Gastroesophageal sphincter (tissue), 4 donors: ENCODE data around the gene PTCH2. TPM values are rescaled to one million over a fixed set of nuclear protein-coding genes. Genes with fewer than 3 reads are reported as not detected.

Source experiments
- ATAC-seq: fragments of 150-250 bp; one replicate; pipeline ENCODE4 v1.9.1; 2016; ENCODE audit warnings: mild to moderate bottlenecking, moderate library complexity
- H3K27ac ChIP-seq, 4 donors: fragments of 200-600 bp; sonication (generic) in 3 of 4; 1 replicate in 3 of 4; 2 replicates in 1 of 4; pipeline ENCODE4 v1.5.1; 2016 to 2019
- H3K27me3 ChIP-seq: fragments of 200-600 bp; sonication (generic); one replicate; pipeline ENCODE4 v1.5.1; 2019
- H3K36me3 ChIP-seq, 2 donors: fragments of 200-600 bp; sonication (generic); one replicate each; pipeline ENCODE4 v1.5.1; 2019; ENCODE audit warnings: control low read depth in 1 of 2
- H3K4me1 ChIP-seq, 3 donors: fragments of 200-600 bp; sonication (generic); 1 replicate in 2 of 3; 2 replicates in 1 of 3; pipeline ENCODE4 v1.5.1; 2016 to 2019; ENCODE audit warnings: control low read depth in 2 of 3
- H3K4me3 ChIP-seq, 2 donors: fragments of 200-600 bp; sonication (generic); one replicate each; pipeline ENCODE4 v1.5.1; 2019; ENCODE audit warnings: mild to moderate bottlenecking in 1 of 2, moderate library complexity in 1 of 2
- H3K9me3 ChIP-seq, 3 donors: fragments of 200-600 bp; sonication (generic); one replicate each; pipeline ENCODE4 v1.5.1; 2017 to 2019; ENCODE audit warnings: control low read depth in 2 of 3
- CTCF ChIP-seq, 4 experiments: fragments of 200-600 bp in 2 of 4; fragments of 450-650 bp in 2 of 4; sonication (generic) in 1 of 4; IDR thresholded peaks; one replicate each; pipeline ENCODE4 v1.5.1; 2017 to 2019; ENCODE audit warnings: antibody characterized with exemption in 4 of 4, mild to moderate bottlenecking in 2 of 4, moderate library complexity in 2 of 4
- EP300 ChIP-seq: sonication (generic); formaldehyde crosslinking; IDR thresholded peaks from one replicate; pipeline ENCODE4 v1.6.1; 2017; ENCODE audit warnings: antibody characterized with exemption, mild to moderate bottlenecking
- POLR2A ChIP-seq, 2 donors: fragments of 450-650 bp; IDR thresholded peaks; one replicate each; pipeline ENCODE4 v1.6.1; 2017; ENCODE audit warnings: antibody characterized with exemption in 2 of 2, mild to moderate bottlenecking in 2 of 2, moderate library complexity in 1 of 2
- POLR2AphosphoS5 ChIP-seq: sonication (generic); formaldehyde crosslinking; IDR thresholded peaks from one replicate; pipeline ENCODE4 v1.6.1; 2017; ENCODE audit warnings: antibody characterized with exemption
- WGBS, 2 donors: methylation state at CpG; one replicate each; pipeline ENCODE4 v1.1.5; 2018; ENCODE audit warnings: low coverage in 1 of 2; 5-methylcytosine and 5-hydroxymethylcytosine counted together
- total RNA-seq, 4 donors: library from RNA; depleted of rRNA; stranded (reverse); fragments of >200 nt; gene quantifications; one replicate each; pipeline ENCODE4 v1.1.0, GENCODE V29; 2016

Gene PTCH2
- total RNA-seq, 4 donors from 2014 or later: 0.54 to 1.9 (median 1.1) TPM

DNA sequence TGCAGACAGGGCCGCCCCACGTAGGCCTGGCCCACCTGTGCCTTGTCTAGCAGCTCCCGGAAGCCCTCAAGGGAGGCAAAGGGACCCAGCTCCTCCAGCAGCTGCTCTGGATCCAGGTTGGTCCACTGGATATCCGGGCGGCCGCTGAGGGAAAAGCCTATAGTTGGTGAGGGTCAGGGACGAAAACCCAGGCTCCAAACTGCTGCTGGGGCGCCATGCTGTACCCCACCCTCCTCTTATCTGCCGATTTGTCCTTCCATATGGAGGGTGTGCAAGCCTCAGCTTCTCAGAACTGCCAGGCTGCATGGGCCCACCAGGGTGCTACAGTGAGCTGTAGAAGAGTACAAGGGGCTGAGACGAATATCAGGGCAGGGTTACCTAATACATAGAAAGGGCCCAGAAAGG, 12.2 kb downstream of the PTCH2 start:
- H3K4me3 ChIP-seq: no peak overlapping the region
- H3K36me3 ChIP-seq: peaks cover 0 to 25% of the 10 kb centered on the region in 2 donors
- no peak for ATAC-seq
- H3K27ac ChIP-seq: no peak overlapping the region
- H3K27me3 ChIP-seq: no peaks in the 10 kb centered on the region
- TF ChIP-seq POLR2A (IDR thresholded peaks at IDR 0.05) (no peak), CTCF (IDR thresholded peaks at IDR 0.05) (no peak), POLR2AphosphoS5 (no peak), EP300 (no peak)
- H3K4me1 ChIP-seq: peaks cover 0 to 9% (median 0%) of the 10 kb centered on the region in 3 donors
- no peaks in the 10 kb centered on the region for H3K9me3 ChIP-seq
- WGBS, 2 donors: 60 to 100% methylated on average over 1 to 2 of the region's 10 CpGs

- Histone ChIP-seq H3K4me3 (no peak overlapping the region), H3K27ac (no peak overlapping the region), H3K9me3 (no peaks in the 10 kb centered on the region), H3K27me3 (no peaks in the 10 kb centered on the region), H3K4me1 (peaks cover 0 to 4% (median 0%) of the 10 kb centered on the region in 3 donors), H3K36me3 (peaks cover 0 to 28% of the 10 kb centered on the region in 2 donors)
- no peak for ATAC-seq
- 74 to 100% methylated on average over 2 to 3 of the region's 12 CpGs for WGBS, 2 donors
- no peak for TF ChIP-seq CTCF (IDR thresholded peaks at IDR 0.05)
- no peak for TF ChIP-seq POLR2A (IDR thresholded peaks at IDR 0.05)
- TF ChIP-seq EP300: no peak
- no peak for TF ChIP-seq POLR2AphosphoS5
Measured at GRCh38 chr1:44829506-44830384, 13.3 kb downstream of the PTCH2 start.

DNA sequence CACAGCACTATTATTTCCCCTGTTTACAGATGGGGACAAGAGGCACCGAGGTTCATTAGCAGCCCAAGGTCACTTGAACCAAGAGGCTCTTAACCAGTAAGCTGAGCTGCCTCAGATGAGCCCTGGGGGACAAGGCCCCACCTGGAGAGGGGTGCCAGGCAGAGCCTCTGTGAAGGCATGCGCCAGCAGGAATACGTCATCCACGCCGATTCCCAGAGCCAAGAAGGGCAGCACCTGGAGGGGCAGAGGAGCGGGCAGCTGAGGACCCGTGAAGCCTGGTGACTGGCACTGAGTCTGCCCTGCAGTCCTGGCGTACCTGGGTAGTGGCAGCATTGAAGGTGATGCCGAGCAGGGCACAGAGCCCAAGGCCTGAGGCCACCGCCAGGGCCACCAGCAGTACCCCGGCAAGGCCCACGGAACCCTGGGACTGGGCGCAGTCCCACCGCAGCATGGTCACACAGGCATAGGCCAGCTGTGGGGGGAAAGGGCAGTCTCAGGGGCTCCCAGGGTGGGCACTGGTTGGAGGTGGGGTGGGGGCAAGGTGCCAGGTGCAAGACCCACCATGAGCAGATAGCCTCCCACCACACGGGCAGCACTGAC, 14.1 kb downstream of the PTCH2 start:
- TF ChIP-seq POLR2A (IDR thresholded peaks at IDR 0.05) (no peak), CTCF (IDR thresholded peaks at IDR 0.05) (no peak), POLR2AphosphoS5 (no peak), EP300 (no peak)
- Histone ChIP-seq H3K27ac (no peak overlapping the region), H3K36me3 (peaks cover 0 to 28% of the 10 kb centered on the region in 2 donors), H3K27me3 (no peaks in the 10 kb centered on the region), H3K9me3 (no peaks in the 10 kb centered on the region), H3K4me1 (peaks cover 0 to 4% (median 0%) of the 10 kb centered on the region in 3 donors), H3K4me3 (no peak overlapping the region)
- no peak for ATAC-seq
- WGBS, 2 donors: 83 to 87% methylated on average over 1 to 13 of the region's 15 CpGs

- Histone ChIP-seq H3K4me3 (no peak overlapping the region), H3K9me3 (no peaks in the 10 kb centered on the region), H3K27me3 (no peaks in the 10 kb centered on the region), H3K27ac (no peak overlapping the region), H3K4me1 (peaks cover 0 to 4% (median 0%) of the 10 kb centered on the region in 3 donors), H3K36me3 (peaks cover 0 to 28% of the 10 kb centered on the region in 2 donors)
- TF ChIP-seq CTCF (IDR thresholded peaks at IDR 0.05) (no peak), POLR2A (IDR thresholded peaks at IDR 0.05) (no peak), EP300 (no peak), POLR2AphosphoS5 (no peak)
- no peak for ATAC-seq
- 83 to 93% methylated on average over 7 to 8 of the region's 21 CpGs for whole genome bisulfite sequencing, 2 donors
Measured at GRCh38 chr1:44828003-44828651, 14.9 kb downstream of the PTCH2 start.
